GM21825 (cell line): ENCODE measurements around the gene CFAP157.
"Not testable (repeated sequence)": the region's sequence is repeated elsewhere in the genome, so short reads cannot be mapped to it uniquely, and the experiment has no call there.

ENCODE experiments used
- ATAC-seq: cut with Tn5 transposase; IDR thresholded peaks from one replicate; pipeline ENCODE4 v1.9.1; 2021; ENCODE audit warnings: mild to moderate bottlenecking, moderate library complexity; ENCODE audit not compliant: unreplicated experiment

The CFAP157 gene

GRCh38 chr9:127734747-127735529 is 28.1 kb downstream of the CFAP157 start, which contains the start of gene TOR2A:
TOR2A (minus strand) TSS chr9:127735294; CDS start chr9:127735270, 24 bp downstream.
- ATAC-seq, result peak; percentile 86

GRCh38 chr9:127735530-127736185 is 28.9 kb downstream of the CFAP157 start:
- peak; percentile 9 for ATAC-seq

- ATAC-seq, result no peak
These were observed 31.9 kb downstream of the CFAP157 start for GRCh38 chr9:127738666-127739065.

- no peak for ATAC-seq
These were observed 33.0 kb downstream of the CFAP157 start for GRCh38 chr9:127739614-127740330.

GRCh38 chr9:127741831-127742434 is 35.1 kb downstream of the CFAP157 start:
- ATAC-seq, result no peak

- ATAC-seq, result no peak
These were observed 35.8 kb downstream of the CFAP157 start for GRCh38 chr9:127742435-127743088.

GRCh38 chr9:127744398-127745110 is 37.8 kb downstream of the CFAP157 start:
- no peak for ATAC-seq

- no peak for ATAC-seq
These were observed 40.3 kb downstream of the CFAP157 start for GRCh38 chr9:127746959-127747569.

- ATAC-seq, result no peak
These were observed 42.5 kb downstream of the CFAP157 start for GRCh38 chr9:127749090-127749787.

- no peak for ATAC-seq
These were observed 44.7 kb downstream of the CFAP157 start for GRCh38 chr9:127751269-127752054.

- ATAC-seq, result no peak
These were observed 46.4 kb downstream of the CFAP157 start for GRCh38 chr9:127753148-127753547.

- ATAC-seq, result no peak
These were observed 46.8 kb downstream of the CFAP157 start for GRCh38 chr9:127753622-127754021.

GRCh38 chr9:127754099-127755060 is 47.6 kb downstream of the CFAP157 start:
- no peak for ATAC-seq

- no peak for ATAC-seq
These were observed 48.6 kb downstream of the CFAP157 start for GRCh38 chr9:127755061-127756060.

- no peak for ATAC-seq
These were observed 49.4 kb downstream of the CFAP157 start for GRCh38 chr9:127756233-127756632.

GRCh38 chr9:127756776-127757175 is 50.0 kb downstream of the CFAP157 start:
- not testable (repeated sequence) for ATAC-seq
